ENCODE data around the gene PEAR1. TPM values are rescaled to one million over a fixed set of nuclear protein-coding genes. Genes with fewer than 3 reads are reported as not detected.

The PEAR1 gene
- total and polyA plus RNA-seq, 2 of the 8 experiments (the other 6 are each of a cell fraction or from before 2014, with no cell fraction given) = 0.63 to 0.71 TPM

GRCh38 chr1:156858959-156859522, 34.5 kb upstream of the PEAR1 start, which contains the start of gene INSRR:
Gene INSRR (minus strand): TSS chr1:156859117. CDS start chr1:156858621, 496 bp downstream.
- no peak within 1 kb of the TSS for H3K14ac ChIP-seq (ENCODE audit: insufficient read length)
- H3K27ac ChIP-seq (ENCODE audit: low read depth, low read length) = no peak within 1 kb of the TSS
- peaks cover 0 to 15% (median 9%) of the 10 kb centered on the region in 4 experiments; a peak in 6 of 7 replicates for H3K4me1 ChIP-seq (replicated peaks in 1 of 4; ENCODE audit: control insufficient read depth in 3 of 4, insufficient read depth in 4 of 4, low read length in 3 of 4)
- H2BK15ac ChIP-seq (ENCODE audit: low read length) = no peak within 1 kb of the TSS
- H3K79me2 ChIP-seq (ENCODE audit: control insufficient read depth in 1 of 2, insufficient read depth in 2 of 2, low read length in 2 of 2) = no peaks in the 10 kb centered on the region
- H2BK5ac ChIP-seq (ENCODE audit: low read depth, low read length) = no peak within 1 kb of the TSS
- ChIA-PET POLR2A (ENCODE audit: partially characterized antibody) (interaction anchor here (0.7 to 2.5 kb wide), 10 partner anchors 10 to 169 kb away, joined by 3 to 7 read pairs (median 4); no protein-coding TSS in a partner anchor), CTCF (ENCODE audit: partially characterized antibody) (interaction anchor here (0.6 to 25.2 kb wide), 26 partner anchors 9 to 473 kb away, joined by 3 to 719 read pairs (median 7); partner anchors contain the start of genes CRABP2, HDGF, ISG20L2 and LRRC71)
- TF ChIP-seq HDAC2 (IDR thresholded peaks at IDR 0.05; ENCODE audit: borderline replicate concordance in 1 of 2, low read depth in 2 of 2, low read length in 2 of 2) (0 out of 4 replicates have a peak, but pooled peaks of 1 of the 2 experiments have one; percentile 31), EZH2 (IDR thresholded peaks at IDR 0.05; ENCODE audit: low read depth, low read length, severe bottlenecking) (peak; percentile 78), SP2 (IDR thresholded peaks at IDR 0.05; ENCODE audit: low read length) (no peak), SIN3A (conservative IDR thresholded peaks at IDR 0.05 in 1 of 2, IDR thresholded peaks at IDR 0.05 in 1 of 2; ENCODE audit: low read depth in 1 of 2, low read length in 2 of 2) (peak in 1 of 2 experiments; percentile 39; a peak in 1 of 4 replicates), SIX5 (IDR thresholded peaks at IDR 0.05; ENCODE audit: low read depth, low read length) (no peak)
- no peaks in the 10 kb centered on the region for H3K79me1 ChIP-seq (ENCODE audit: low read depth, low read length)
- no peaks in the 10 kb centered on the region for H3K9me3 ChIP-seq (ENCODE audit: insufficient read depth in 2 of 2, low read depth in 1 of 2, low read length in 1 of 2)
- H3K9ac ChIP-seq (replicated peaks in 1 of 4; ENCODE audit: extremely low read depth in 1 of 4, low read depth in 3 of 4, low read length in 3 of 4) = no peak within 1 kb of the TSS
- no peak within 1 kb of the TSS for H4K8ac ChIP-seq (ENCODE audit: extremely low read depth, insufficient read depth, low read length)
- H4K20me1 ChIP-seq (replicated peaks in 1 of 2; ENCODE audit: control insufficient read depth in 1 of 2, insufficient read depth in 2 of 2, low read length in 2 of 2) = peaks cover 1 to 10% of the 10 kb centered on the region in 2 experiments
- H2AK5ac ChIP-seq (ENCODE audit: low read depth, low read length) = peak within 1 kb of the TSS; percentile 65; the same call in 1 of the 2 replicates
- peak in 1 of 2 experiments; percentile 68 for DNase-seq (ENCODE audit: low read depth in 1 of 2, low spot score in 2 of 2)
- no peak within 1 kb of the TSS for H3K23ac ChIP-seq (ENCODE audit: insufficient read length)
- WGBS, 2 experiments (ENCODE audit: extremely low coverage in 1 of 2, insufficient coverage in 1 of 2, insufficient read length in 1 of 2, insufficient replicate concordance in 2 of 2, low coverage in 1 of 2, low lambda C conversion rate in 2 of 2, missing lambda C conversion rate in 1 of 2) = 7% methylated on average over 23 of the region's 39 CpGs; no CpG with 5 or more reads in 1 of the 2 experiments
- H3K4me2 ChIP-seq (ENCODE audit: insufficient read depth in 1 of 2, low read depth in 2 of 2, low read length in 2 of 2) = peak within 1 kb of the TSS; percentile 73 to 94
- no peak within 1 kb of the TSS for H3K56ac ChIP-seq (replicated peaks; ENCODE audit: insufficient read length, low read depth, low read length)
- peaks cover 54 to 84% (median 79%) of the 10 kb centered on the region in 4 experiments for H3K27me3 ChIP-seq (replicated peaks in 1 of 4; ENCODE audit: control insufficient read depth in 3 of 4, extremely low read depth in 1 of 4, insufficient read depth in 3 of 4, low read length in 3 of 4)
- no peak for FAIRE-seq
- H3K4me3 ChIP-seq (ENCODE audit: extremely low read depth in 1 of 4, insufficient read depth in 2 of 4, low read depth in 3 of 4, low read length in 4 of 4) = peak within 1 kb of the TSS; percentile 3 to 62 (median 58)
- no peak within 1 kb of the TSS for H2BK20ac ChIP-seq (ENCODE audit: low read length)
- no peak within 1 kb of the TSS for H2AFZ ChIP-seq (ENCODE audit: low read length)
- no peak within 1 kb of the TSS for H3K18ac ChIP-seq (ENCODE audit: extremely low read depth, low read length)
- H3K23me2 ChIP-seq (ENCODE audit: low read depth, low read length) = peaks cover 19% of the 10 kb centered on the region; the same call in 1 of the 2 replicates
- no peak within 1 kb of the TSS for H4K91ac ChIP-seq (replicated peaks; ENCODE audit: insufficient read length, low read length)
- H2BK12ac ChIP-seq (ENCODE audit: low read depth, low read length) = no peak within 1 kb of the TSS
- H2BK120ac ChIP-seq (replicated peaks; ENCODE audit: low read depth, low read length) = no peak within 1 kb of the TSS
- H3K36me3 ChIP-seq (ENCODE audit: control insufficient read depth in 2 of 4, insufficient read depth in 4 of 4, low read length in 3 of 4) = peaks cover 0 to 2% (median 0%) of the 10 kb centered on the region in 4 experiments; a peak in 1 of 8 replicates
- no peak within 1 kb of the TSS for H3K4ac ChIP-seq (replicated peaks; ENCODE audit: insufficient read length, low read depth, low read length)
- no peak within 1 kb of the TSS for H4K5ac ChIP-seq (ENCODE audit: insufficient read length, low read depth, low read length)
